Ureter (tissue), 1 donor: ENCODE data around the gene JARID2. TPM values are rescaled to one million over a fixed set of nuclear protein-coding genes. Genes with fewer than 3 reads are reported as not detected.
"Not testable (repeated sequence)": the region's sequence is repeated elsewhere in the genome, so short reads cannot be mapped to it uniquely, and the experiment has no call there.

ENCODE experiments used
- DNase-seq: peaks from one replicate; pipeline ENCODE4 v3.0.0-alpha.2; 2020; ENCODE audit warnings: low spot score
- total RNA-seq: library from RNA; stranded (reverse); gene quantifications from one replicate; pipeline ENCODE4 v1.2.4, GENCODE V29; 2023
- donor health status: DM: yes; HTN: yes; CAD: no.

Gene JARID2
- total RNA-seq, 1 donor from 2014 or later: 17.5 TPM

DNA sequence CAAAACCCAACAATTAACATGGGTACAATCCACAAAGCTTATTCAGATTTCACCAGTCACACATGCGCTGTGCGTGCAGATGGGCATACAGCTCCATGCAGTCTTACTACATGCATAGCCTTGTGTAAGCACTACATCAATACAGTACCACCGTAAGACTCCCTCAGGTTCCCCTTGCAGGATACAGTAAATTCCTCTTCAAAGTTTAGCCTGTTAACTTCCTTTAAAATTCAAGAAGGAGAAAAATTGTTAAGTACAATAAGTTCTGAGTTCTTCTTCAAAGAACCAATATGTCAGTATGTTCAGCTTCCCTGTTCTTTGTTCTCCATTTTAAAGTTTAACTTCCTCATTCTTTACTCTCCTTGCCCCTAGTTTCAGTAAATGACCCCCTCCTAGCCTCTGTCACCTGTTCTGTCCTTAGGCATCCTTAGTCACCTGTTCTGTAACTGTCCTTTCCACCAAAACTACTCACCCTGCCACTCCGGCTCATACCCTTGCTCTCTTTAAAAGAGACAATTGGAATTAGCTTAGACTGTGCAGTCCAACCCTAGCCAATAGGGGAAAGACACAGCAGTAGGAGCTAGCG is 297.6 kb downstream of the JARID2 start:
- not testable (repeated sequence) for DNase-seq

GRCh38 chr6:15544321-15544900 is 298.5 kb downstream of the JARID2 start:
- no peak for DNase-seq

GRCh38 chr6:15546591-15546990 is 300.7 kb downstream of the JARID2 start:
- no peak for DNase-seq

DNA sequence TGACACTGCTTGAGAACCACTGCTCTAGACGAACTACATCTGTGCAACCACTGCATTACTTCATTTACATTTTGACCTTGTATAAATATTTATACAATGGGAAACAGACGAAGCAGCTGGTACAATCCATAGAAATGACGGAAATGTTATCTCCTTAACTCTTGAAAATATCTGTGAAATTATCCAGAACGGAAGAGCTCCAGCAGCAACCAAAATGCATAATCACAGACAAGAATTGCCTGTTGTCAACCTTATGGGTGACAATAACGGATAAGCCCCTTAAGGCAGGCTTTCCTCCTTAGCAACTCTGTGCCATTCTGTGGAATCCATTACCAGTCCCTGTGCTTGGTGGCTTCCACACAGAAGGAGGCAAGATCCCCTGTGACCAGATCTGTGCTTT is 301.5 kb downstream of the JARID2 start:
- DNase-seq: no peak

GRCh38 chr6:15549371-15549770 is 303.5 kb downstream of the JARID2 start:
- no peak for DNase-seq

GRCh38 chr6:15550546-15551123 is 304.8 kb downstream of the JARID2 start:
- no peak for DNase-seq

DNA sequence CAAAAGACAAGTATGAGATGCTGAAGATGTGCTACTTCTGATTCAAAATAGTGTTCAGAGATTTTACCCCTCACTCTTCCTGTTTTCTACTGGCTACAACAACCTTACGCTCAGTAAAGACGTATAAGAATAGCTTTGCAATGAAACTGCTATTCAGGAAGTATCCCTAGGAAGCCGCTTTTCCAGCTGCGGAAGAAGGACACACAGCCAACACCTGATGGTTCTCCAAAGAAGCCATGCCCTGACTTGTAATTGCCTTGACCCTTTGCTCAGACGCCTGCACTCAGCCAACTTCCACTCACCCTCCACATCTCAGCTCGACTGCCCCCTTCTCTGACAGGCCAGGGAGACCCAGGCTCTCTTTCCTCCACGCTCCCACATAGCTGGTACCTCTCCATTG is 305.4 kb downstream of the JARID2 start:
- DNase-seq: no peak

- no peak for DNase-seq
Measured at GRCh38 chr6:15551798-15552197, 305.9 kb downstream of the JARID2 start.

DNA sequence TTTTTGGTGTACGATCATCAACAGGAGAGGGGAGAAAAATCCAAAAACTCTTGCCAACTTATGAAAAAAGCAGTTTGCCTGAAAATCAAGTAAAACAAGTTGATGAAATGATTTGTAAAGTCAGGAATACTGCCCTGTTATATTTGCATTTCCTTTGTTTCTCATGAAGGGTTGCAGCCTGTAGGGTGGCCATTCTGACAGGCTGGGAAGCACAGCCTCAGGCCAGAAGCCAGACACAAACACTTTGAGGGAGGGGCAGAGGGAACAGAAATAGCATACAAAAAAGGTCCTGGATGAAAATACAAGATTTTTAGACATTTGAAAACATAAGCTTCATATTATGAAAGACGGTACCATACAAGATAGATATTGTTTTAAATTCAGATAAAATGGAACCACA is 307.2 kb downstream of the JARID2 start:
- DNase-seq: no peak

DNA sequence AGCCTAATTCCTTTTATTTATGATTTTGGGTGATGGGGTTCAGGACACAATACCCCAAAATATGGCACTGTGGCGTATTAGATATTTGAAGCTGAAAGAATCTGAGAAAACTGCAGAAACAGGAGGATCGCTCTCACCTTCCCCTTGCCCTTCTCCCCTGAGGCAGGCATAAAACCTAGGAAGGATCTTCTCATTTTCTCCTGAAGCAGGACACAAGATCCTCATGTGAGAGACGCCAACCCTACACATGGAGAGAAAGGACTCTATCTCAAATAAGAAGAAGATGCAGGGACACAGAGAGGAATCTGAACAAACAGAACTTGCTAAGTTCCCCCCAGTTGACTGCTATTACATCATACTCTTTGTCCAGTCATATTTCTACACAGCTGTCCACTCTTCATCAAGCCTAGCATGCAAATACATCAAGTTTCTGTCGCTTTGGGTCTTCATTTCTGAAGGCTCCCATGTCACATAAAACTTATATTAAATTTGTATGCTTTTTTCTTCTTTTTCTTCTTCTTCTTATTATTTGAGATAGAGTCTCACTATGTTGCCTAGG is 307.9 kb downstream of the JARID2 start:
- no peak for DNase-seq

GRCh38 chr6:15554728-15555100 is 308.8 kb downstream of the JARID2 start:
- DNase-seq: no peak

- no peak for DNase-seq
Measured at GRCh38 chr6:15555101-15556038, 309.5 kb downstream of the JARID2 start.

- DNase-seq: no peak
Measured at GRCh38 chr6:15556711-15557110, 310.8 kb downstream of the JARID2 start.

- DNase-seq: no peak
Measured at GRCh38 chr6:15557174-15557573, 311.3 kb downstream of the JARID2 start.

- DNase-seq: no peak
Measured at GRCh38 chr6:15560713-15561112, 314.8 kb downstream of the JARID2 start.

GRCh38 chr6:15561447-15562199 is 315.8 kb downstream of the JARID2 start:
- DNase-seq: no peak

DNA sequence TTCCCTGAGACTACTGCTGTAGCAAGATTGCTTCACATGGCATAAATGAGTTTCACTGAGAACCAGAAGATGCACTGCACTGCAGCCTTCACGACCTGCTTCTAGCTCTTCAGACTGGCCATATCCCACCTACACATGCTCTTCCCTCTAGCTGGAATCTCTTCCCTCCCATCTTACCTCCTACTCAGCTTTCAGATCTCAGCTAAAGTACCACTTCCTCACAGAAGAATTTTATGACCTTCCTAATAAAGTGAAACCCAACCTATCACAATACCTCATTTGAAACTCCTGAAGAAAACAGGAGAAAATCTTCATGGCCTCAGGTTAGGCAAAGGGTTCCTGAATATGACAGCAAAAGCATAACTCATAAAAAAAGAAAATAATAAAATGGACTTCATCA is 317.1 kb downstream of the JARID2 start:
- DNase-seq: no peak

GRCh38 chr6:15569035-15569995 is 323.4 kb downstream of the JARID2 start:
- no peak for DNase-seq

DNA sequence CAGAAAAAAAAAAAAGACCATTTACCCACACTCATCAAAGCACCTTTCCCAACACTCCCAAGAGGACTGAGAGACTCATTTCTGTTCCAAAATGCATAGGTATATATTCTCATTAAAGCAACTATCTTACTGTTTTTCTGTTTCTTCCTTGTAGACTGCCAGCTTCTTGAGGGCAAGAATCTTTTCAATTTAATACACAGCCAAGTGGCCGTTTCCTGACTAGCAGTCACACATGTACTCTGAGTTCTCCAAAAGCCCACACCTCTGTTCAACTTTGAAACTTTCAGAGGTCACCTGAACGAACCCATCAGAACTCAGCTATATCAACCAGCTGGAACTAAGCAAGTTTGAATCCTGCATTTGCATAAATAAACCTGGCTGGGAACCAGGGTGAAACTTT is 324.3 kb downstream of the JARID2 start:
- DNase-seq: no peak
